ENCODE results near the gene PRPF6. TPM values are rescaled to one million over a fixed set of nuclear protein-coding genes. Genes with fewer than 3 reads are reported as not detected.
A peak's percentile ranks its signal among the peaks of the same experiment; 100 is the strongest.

Gene PRPF6
- total and polyA plus RNA-seq, 2 donors (not counting 3 experiments of a cell fraction or from before 2014, with no cell fraction given): 35.3 to 67.4 TPM

GRCh38 chr20:63968928-63969760 is 11.8 kb upstream of the PRPF6 start:
- FAIRE-seq (no peak), DNase-seq (ENCODE audit: low read depth, low spot score) (no peak)
- ChIA-PET CTCF (interaction anchor here (1.1 kb wide), 2 partner anchors 13 to 14 kb away, joined by 3 to 5 read pairs; partner anchors contain the start of gene UCKL1), POLR2A (no interaction called here)
- Histone ChIP-seq H3K4me3 (replicated peaks in 1 of 3; ENCODE audit: insufficient read depth in 1 of 3, low read depth in 1 of 3, low read length in 3 of 3) (peak overlapping the region; percentile 15 to 57 (median 47)), H3K9me1 (replicated peaks; ENCODE audit: control insufficient read depth, extremely low read depth, insufficient read depth, low read length) (no peaks in the 10 kb centered on the region), H3K79me2 (ENCODE audit: control insufficient read depth, insufficient read depth, low read length) (peaks cover 7% of the 10 kb centered on the region), H3K27ac (ENCODE audit: insufficient read depth, low read depth, low read length) (peak overlapping the region; percentile 10), H4K20me1 (replicated peaks; ENCODE audit: control insufficient read depth, extremely low read depth, insufficient read depth, low read length) (no peaks in the 10 kb centered on the region), H3K27me3 (ENCODE audit: control insufficient read depth in 2 of 2, insufficient read depth in 2 of 2, low read length in 2 of 2) (no peaks in the 10 kb centered on the region), H3K4me1 (ENCODE audit: control insufficient read depth, extremely low read depth, insufficient read depth, low read length) (peaks cover 23% of the 10 kb centered on the region), H3K9me3 (replicated peaks; ENCODE audit: control insufficient read depth, insufficient read depth, low read length) (no peaks in the 10 kb centered on the region), H3K4me2 (ENCODE audit: insufficient read depth, low read length) (peak overlapping the region; percentile 66), H3K9ac (replicated peaks; ENCODE audit: extremely low read depth, insufficient read depth, low read length) (peak overlapping the region; percentile 79), H3K36me3 (ENCODE audit: control insufficient read depth in 2 of 2, extremely low read depth in 1 of 2, insufficient read depth in 2 of 2, low read length in 2 of 2) (peaks cover 5 to 17% of the 10 kb centered on the region in 2 experiments), H2AFZ (ENCODE audit: low read depth, low read length) (peak overlapping the region; percentile 4)
- dilution Hi-C loops (cut with MboI; ENCODE audit: extremely low pct_ligation_motif_present, low sequenced_read_pairs) (no loop called here), intact Hi-C loops (cut with micrococcal nuclease) (no loop called here)
- no peak for TF ChIP-seq POLR2A (IDR thresholded peaks at IDR 0.05; ENCODE audit: low read depth, low read length)
- peak; percentile 29 for TF ChIP-seq POLR2AphosphoS5 (IDR thresholded peaks at IDR 0.05; ENCODE audit: insufficient read depth, low read depth, low read length)
- no peak for TF ChIP-seq MYC (IDR thresholded peaks at IDR 0.05; ENCODE audit: low read depth, low read length)
- no peak for TF ChIP-seq CTCF (IDR thresholded peaks at IDR 0.05; ENCODE audit: extremely low read depth in 1 of 2, insufficient read depth in 1 of 2, low read depth in 1 of 2, low read length in 2 of 2)
- TF ChIP-seq FOS (IDR thresholded peaks at IDR 0.05; ENCODE audit: borderline replicate concordance, insufficient read depth, low read length): no peak
- TF ChIP-seq JUN (IDR thresholded peaks at IDR 0.05; ENCODE audit: borderline replicate concordance, insufficient read depth, insufficient read length, low read depth): no peak
- no peak for TF ChIP-seq GATA2 (IDR thresholded peaks at IDR 0.05; ENCODE audit: insufficient read depth, insufficient read length, low read depth, low read length)
- BruUV-seq (replicated peaks): TSS peak; percentile 27
